Hematopoietic multipotent progenitor cell treated with erythropoietin and hydrocortisone succinate and interleukin-3 and kit ligand, for 17 days (in vitro differentiated cells): Measurements from ENCODE around the gene DNAH7.

ENCODE experiments used
- DNase-seq: peaks from one replicate; pipeline ENCODE4 v3.0.0-alpha.2; 2015; ENCODE audit warnings: low spot score

DNAH7 gene

DNA sequence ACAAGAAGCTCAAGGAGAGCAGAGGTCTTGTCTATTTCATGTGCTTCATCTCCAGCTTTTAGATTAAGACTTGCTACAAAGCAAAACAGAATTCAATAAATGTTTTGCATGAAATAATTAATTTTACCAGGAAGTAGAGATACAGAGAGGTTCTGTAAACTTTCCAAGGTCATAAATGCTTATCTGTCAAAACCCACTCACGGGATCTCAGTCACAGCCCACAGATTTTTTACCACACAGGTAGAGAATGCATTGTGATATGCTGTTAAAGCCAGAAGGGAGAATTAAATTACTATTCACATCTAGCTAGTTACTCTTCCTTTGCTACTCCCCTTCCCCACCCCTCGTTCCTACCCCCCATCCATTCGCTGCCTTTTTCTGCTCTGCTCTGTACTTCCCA, 205.5 kb downstream of the DNAH7 start:
- no peak for DNase-seq

DNA sequence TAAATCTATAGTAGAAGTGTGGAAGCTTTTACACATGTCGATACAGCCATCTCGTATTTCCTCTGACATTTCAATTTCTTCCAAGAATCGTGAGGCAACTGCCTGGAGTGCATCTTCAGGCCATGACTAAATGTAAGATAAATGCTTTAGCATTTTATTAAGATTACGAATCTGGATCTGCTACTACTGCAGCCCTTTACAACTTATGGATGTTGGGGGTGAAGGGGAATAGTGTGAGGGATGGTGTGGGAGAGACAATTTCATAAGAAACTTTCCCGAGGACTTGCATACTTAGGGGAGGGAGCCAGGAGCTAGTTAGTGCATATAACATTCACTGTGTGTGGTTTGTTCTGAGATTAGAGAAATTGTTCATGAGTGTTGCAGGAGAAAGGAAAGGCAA, 206.8 kb downstream of the DNAH7 start:
- DNase-seq = no peak

DNA sequence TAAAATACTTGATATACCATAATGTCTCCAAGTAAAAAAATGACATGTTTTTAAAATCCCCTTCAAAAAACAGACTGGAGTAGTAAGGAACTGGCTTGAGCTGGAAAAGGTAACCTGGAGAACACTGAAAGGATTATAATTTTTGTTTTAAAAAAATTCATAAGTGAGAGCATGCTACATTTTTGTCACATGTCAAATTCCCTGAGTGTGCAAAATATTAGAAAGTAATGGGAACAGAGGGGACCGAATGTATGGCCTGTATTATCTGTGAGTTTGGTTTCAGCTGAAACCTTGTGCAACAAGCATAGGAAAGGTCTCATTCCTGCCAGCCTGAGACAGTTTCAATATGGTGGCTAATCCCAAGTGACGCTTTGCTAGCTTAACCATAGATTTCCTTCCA, 209.1 kb downstream of the DNAH7 start:
- no peak for DNase-seq

DNA sequence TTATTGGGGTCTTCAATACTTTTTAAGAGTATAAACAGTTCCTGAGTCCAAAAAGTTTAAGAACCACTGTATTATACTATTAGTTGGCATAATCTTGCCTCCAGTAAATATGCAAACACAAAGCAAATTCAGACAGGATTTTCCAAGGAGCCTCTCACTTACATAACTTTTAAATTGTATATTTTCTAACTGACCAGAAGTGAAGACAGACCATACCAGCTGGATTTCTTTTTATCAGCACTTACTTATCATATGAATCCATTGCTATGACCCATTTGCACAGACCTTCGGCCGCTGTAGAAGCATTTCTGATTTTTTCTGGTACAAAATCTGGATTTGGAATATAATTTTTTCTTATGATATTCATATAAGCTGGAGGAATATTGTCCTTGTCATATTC, 211.5 kb downstream of the DNAH7 start:
- no peak for DNase-seq

DNA sequence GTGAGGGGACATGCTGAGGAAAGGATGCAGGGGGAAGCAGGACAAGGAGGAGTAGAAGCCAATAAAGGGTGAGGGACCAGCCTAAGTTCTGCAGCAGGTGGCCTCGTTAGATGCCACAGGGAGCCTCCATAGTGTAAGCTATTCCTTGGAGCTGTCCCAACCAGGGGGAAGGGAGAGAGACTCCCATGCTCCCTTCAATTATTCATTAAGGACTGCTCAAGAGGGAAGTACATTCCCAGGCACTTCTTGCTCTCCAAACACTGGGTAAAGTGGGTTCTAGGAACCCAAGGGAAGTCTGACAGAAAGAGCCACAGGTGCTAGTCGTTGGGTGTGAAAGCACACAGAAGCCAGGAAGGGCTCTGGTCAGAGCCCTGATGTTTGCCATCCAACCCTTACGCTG, 217.9 kb downstream of the DNAH7 start:
- no peak for DNase-seq

DNA sequence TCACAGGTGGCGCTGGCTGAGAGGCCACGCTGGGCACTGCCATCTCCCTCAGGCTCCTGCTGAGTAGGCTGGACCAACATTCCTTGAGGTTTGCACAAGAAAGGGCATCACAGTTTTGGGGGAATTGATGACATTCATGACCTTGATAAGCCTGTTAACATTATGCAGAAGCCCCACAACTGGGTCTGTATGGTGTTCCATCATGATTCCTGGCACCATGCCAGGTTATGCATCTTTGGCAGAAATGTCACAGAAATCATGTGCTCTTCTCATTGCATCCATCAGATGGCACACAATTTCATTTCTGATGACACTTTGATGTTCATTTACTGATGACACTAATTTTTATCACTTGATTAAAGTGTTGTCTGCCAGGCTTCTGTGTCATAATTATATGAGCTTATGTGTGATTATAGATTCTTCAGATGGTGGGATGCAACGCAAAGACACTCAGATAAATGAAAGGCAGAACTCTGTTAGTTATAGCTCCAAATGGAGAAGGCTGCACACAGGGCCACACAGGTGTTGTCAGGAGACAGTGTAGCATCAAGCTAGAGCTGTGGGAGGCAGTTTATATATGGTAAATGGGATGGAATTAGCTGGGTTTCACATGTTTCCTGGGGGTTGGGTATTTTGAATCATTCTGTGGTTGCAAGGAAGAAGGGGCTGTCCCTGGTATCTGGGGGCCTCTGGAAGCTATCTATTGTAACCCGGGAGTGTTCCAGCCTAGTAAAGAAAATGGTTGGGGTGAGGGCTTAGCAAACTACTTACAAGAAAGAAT, 220.3 kb downstream of the DNAH7 start:
- peak; percentile 25 for DNase-seq

DNA sequence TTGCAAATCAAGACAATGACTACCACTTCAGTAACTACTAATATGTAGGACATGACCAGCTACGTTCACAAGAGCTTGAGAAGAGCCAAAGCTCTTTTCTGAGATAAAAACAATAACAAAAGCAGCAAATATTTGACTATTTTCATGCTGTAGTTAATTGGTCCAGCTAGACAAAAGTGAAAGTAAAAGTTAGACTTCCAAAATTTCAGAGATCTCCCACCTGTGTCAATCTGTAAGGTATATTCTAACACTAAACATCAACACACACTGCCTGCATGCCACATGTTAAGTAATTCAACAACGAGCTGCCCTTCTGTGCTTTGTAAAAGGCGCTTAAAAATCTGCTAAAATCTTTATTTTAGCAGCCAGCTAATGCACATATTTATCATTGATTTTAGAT, 225.7 kb downstream of the DNAH7 start:
- DNase-seq = no peak

DNA sequence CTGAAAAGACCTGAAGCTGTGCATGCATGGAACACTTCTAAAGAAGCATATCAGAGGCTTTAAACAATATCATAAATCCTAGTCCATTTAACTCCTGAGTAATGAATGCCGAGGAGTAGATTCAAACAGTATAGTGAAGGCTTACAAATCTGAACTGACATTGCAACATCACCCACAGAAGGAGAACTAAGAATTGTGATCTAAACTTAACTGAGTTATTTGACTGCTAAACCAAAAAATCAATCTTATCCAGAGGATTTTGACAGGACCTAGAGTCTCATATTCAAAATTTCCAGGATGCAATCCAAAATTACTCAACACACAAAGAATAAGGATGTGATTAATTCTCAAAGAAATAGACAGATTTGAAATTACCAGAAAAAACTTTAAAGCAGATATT, 230.6 kb downstream of the DNAH7 start:
- DNase-seq = no peak

DNA sequence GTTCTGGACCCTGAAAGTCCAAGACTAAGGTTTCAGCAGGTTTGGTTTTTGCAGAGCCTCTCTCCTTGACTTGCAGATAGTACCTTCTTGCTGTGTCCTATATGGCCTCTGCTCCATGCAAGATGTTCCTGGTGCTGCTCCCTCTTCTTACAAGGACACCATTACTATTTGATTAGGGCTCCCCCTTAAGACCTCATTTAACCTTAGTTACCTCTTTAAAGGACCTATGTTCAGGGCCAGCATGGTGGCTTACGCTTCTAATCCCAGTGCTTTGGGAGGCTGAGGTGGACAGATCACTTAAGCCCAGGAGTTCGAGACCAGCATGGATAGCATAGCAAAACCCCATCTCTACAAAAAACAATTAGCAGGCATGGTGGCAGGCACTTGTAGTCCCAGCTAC, 232.6 kb downstream of the DNAH7 start:
- no peak for DNase-seq

DNA sequence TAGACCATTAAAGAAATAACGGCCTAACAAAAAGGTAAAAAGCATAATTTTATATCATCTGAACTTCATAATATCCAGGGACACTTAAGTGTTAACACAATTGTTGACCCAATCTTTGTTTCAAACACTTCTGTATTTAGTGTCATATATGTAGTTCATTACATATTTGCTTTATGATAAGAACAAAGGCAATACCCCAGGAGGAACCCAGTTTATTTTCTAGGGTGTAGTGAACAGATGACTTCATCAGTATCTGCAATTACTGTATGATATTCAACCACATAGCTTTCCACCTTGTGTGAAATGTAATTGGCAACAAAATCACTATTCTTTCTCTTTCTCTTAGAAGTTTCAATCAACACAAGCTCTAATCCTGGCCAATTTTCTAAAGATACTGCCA, 233.8 kb downstream of the DNAH7 start:
- no peak for DNase-seq

DNA sequence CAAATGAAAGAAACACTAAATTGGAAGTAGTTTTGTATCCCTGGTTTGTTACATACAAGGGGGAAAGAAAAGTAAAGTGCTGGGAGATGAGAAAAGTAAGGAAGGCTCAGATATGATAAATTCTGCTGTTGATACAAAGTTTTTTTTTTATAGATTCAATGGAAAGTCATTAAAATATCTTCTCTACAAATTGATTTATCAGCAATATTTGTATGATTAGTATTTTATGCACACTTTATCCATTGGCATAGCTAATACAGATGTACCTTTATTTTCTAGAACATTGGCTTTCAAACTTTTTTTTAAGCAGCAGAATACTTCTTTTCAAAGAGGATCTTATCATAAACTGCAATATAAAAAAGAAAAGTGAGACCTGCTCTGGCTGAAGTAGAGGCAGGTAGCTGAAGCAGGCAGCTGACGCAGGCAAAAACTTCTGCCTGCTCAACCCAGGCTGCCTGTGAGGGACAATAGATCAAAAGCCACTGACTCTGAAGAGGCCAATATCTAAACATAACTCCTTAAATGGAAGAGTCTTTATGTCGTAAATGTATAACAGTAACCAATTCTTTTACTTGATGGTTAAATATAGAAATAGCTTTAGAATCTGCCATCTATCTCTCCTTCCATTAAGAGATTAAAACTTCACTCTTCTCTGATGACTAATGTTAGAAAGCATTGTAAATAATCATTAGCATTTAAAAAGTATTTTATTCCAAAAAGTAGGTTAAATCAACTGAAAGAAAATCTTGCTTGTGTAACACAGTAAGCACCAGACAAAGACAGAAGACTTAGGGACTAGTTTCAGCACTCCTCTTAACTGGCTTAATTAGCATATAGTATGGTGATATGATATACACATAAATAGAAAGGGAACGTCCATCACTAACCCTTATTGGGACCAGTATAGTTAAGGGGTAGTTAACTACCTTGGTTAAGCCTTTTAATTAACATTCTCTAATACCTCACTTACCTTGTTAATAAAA, 237.4 kb downstream of the DNAH7 start:
- no peak for DNase-seq

DNA sequence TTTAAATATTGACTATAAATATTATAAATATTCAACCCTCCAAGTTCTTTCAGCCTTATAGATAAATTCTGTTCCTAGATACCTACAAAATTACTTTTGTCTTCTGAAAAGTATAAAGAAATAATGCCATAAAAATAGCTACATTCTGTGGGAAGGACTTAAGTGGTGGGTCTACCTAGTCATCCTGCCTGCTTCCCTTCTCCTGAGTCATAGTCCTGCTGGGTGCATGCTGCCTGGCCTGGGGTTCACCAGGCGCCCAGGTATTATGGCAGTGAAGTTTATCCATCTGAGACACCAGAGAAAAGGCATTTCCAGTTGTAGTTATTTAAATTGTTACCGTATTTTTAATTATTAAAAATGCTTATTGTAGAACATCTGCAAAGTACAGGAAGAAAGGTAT, 244.2 kb downstream of the DNAH7 start:
- no peak for DNase-seq

DNA sequence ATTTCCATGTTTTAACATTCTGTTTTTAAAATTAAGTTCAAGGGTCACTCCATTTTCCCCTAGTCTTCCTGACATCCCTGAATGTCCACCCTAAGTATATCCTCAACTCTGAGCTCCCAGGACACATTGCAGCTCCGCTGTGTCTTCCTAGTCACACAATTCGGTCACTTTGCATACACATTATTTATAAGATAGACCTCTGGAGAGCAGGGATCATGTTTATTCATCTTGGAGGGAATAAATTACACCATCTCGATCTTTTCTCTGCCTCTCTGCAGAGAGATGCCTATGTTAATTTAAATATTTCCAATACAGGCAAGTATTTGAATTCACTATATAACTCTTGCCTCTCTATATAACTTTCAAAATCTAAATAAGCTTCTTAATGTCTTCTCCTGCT, 245.4 kb downstream of the DNAH7 start:
- DNase-seq = no peak

DNA sequence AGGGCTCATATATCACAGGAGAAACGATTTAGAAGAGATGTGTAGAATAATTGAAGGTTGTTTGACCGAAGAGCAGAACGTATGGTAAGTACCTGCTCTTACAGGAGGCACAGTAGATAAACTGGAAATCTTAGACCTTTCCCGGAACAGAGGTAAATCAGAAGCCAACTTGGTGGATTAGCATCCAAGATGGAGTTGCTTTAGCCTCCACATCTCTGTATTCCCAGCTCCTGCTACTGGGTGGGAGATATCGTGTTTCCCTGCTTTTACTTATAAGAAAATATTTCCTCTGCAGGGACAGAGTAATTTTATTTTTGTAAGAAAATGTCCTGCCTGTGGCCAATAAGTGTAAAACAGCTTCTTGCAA, 247.1 kb downstream of the DNAH7 start:
- no peak for DNase-seq

DNA sequence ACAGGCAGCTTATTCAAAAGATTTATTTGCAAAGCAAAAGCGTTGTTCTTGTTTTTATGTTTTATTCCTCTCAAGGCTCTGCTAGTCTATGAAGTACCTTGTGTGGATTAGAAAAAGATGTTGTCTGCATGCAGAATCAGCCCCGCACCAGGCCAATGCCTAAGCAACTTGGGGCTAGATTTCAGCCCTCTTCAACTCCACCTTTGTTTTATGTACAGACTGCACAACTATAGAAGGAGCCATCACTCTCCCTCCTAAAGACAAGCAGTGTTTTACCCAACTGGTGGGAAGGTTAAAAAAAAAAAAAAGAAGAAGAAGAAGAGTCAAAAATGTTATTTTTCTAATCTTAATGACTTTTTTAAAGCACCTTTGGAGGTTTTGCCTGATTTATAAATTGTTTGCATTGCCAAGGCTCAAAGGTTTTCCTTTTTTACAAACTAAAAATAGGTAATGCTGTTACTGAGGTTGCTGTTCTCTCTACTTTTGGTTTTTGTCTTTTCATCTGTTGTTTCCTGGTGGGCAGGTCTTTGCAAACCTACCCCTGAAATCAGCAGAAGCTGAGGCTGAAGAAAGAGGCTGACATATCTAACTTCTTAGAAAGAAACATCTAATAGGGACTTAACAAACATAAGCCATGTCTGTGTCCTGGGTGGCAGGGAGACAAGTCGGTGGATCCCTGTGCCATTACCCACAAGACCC, 247.6 kb downstream of the DNAH7 start:
- no peak for DNase-seq

DNA sequence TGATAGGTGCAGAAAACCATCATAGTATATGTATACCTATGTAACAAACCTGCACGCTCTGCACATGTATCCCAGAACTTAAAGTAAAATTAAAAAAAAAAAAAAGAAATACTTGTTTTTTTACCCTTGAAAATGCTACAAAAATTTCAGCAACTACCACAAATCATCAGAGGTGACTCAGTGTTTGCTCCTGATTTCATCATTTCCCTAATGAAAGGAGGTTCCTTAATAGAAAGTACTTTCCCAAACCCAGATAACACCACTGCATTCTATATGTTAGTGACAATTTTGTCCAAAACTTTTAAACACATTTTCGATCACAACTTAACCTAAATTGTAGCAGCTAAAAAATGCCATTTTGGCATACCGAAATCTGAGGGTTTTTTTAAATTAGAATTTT, 248.3 kb downstream of the DNAH7 start:
- no peak for DNase-seq

DNA sequence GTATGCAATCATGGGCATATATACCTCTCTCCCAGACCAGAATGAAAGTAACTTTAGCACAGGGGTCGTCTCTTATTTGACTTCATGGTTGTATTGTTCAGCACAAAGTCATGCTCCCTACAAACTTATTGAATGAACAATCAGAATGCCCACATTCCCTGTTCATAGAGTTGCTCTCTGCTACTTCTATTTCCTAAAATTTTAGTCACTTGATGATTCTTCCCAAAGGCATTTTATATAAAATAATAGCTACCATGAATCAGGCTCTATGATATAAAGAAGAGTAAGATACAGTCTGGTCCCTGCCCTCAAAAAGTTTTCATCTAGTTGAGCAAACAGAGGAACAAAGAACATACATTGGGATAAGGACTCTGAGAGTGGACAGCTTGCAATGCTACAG, 249.4 kb downstream of the DNAH7 start:
- no peak for DNase-seq

DNA sequence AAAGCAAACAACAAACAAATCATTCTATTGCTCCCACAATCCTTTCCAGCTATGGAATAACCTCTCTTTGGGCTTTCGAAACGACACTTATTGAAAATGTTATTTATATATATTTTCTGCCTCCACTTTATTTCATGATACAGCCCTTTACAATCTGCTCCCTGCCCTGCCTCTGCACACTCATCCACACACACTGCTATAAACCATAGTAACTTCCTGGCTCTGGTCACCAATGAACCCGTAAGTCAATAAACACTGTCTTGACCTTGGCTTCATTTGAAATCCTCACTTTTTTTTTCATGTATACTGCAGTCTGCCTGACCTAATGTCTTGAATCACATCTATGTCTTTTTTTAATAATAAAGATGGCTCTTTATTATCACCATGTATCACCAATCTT, 250.1 kb downstream of the DNAH7 start:
- no peak for DNase-seq

DNA sequence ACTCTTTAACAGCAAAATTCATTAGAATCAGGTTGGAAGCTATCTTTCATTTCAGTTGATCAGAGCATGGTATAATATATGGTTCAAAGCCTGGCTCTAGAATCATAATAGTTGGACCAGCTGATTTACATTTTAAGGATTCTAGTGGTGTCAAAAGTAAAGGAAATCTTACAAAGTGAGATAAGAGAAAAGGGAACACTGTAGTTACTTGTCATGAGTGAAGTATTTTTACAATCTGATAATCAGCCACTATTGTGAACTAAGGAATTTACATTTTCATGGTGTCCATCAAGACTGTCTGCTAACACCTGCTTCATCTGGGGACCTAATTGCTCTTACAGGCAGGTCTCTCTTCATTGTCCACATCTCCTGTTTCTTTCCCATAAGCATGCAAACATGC, 250.5 kb downstream of the DNAH7 start:
- DNase-seq = no peak

DNA sequence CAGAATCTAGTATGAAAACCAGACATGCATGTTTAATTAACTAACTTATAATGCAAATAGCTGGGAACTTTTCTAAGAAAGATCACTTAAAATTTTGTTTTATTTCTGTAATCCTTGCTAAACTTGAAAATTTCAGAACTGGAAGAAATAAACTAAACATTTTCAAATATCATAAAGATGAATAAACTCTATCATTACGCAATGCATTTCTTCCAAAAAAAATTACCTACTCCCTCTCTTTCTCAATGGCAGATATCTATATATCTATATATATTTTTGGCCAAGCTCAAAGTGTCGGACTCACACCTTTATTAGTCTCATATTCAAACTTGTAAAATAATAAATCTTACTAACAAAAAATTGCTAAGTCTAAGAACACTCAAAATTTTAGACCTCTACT, 253.6 kb downstream of the DNAH7 start:
- no peak for DNase-seq

DNA sequence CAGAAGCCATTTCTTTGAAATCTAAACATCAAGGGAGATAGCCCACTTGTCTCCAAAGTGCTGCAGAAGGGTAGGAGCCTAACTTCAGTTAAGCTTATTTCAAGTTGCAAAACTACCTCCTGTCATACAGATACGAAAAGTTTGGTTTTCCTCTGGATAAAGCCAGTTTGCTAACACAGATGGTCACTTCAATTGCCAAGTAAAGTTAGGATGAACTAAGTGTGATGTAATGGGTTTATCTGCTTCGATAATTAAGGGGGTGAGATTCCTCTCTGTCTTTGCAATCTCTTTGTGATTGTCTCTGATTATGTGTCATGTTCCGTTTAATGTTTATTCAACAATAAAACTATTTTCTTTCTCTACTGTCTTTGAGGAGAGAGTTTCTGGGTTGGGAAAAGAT, 255.2 kb downstream of the DNAH7 start:
- DNase-seq = no peak

DNA sequence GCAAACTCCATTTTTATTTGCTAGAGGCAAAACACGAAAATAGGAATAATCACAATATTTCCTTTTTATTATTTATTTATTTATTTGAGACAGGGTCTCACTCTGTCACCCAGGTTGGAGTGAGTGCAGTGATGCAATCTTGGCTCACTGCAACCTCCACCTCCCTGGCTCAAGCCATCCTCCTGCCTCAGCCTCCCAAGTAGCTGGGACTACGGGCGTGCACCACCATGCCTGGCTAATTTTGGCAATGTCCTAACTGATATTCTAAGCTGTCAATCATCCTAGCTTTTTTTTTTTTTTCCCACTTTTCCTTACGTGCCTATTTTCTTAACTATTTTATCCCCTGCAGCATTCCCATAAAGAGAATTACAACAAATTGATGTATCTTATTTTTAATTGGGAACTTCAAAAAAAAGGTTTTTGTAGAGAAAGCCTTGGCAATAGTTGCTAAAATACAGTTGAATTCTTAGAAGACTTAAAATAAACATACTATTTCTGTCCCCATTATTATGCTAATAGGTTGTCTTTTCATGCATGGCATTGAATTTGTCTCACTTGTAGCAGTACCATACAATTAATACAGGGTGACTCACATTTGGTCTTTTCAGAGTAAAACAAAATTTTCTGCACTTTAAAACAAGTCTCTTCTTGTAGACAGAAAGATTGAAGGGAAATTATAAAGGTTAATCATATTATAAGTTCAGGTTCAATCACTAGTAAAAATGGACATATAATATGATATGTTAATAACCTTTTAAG, 258.1 kb downstream of the DNAH7 start:
- no peak for DNase-seq
